CD4-positive, alpha-beta T cell treated with Interleukin-17A for 4 hours (primary cell): ENCODE measurements around the gene TRABD.
A peak's percentile ranks its signal among the peaks of the same experiment; 100 is the strongest.

Experiments used
- DNase-seq: peaks from one replicate; pipeline ENCODE4 v3.0.0-alpha.2; 2020; ENCODE audit warnings: mixed read lengths

TRABD gene

DNA sequence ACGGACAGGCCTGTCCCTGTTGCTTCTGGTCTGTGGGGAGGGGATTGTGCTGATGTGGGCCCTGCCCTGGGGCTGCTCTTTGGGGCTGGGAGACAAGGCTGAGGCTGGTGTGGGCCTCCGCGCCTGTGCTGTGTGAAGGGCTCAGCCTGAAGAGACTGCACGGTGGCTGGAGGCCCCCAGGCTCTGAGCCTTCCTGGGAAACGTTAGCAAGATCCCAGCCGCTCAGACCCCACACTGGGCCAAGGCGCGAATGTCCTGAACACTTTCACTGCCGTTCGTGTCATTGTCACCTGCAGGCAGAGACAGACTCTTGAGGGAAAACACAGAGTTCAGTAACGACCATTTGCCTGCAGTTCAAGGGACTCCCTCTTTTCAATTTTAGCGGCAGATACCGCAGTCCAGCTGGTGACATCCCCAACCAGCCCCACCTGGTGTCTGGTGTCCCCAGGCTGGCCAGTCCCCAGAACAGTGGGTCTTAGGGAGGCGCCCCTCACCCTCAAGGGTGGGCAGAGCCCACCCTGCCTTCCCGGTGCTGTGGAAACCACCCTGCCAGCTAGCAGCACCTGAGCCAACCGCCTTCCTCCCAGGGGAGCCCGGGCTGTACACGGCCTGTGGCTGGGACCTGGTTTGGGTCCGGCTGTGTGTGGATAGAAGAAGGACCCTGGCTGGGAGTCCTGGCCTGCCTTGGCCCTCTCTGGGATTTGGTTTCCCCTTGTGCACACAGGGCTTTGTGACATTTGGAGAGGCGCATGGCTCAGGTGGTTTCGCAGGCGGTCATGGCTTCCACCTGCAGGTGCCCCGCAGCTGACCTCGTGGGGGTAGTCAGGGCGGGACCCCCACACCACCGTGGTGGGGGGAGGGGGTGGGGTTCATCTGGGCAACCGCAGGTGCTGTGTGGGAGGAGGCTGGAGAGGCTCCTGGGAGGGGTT lies 9.5 kb upstream of the TRABD start:
- DNase-seq: no peak

- no peak for DNase-seq
Observed at GRCh38 chr22:50176850-50177536, 8.7 kb upstream of the TRABD start.

DNA sequence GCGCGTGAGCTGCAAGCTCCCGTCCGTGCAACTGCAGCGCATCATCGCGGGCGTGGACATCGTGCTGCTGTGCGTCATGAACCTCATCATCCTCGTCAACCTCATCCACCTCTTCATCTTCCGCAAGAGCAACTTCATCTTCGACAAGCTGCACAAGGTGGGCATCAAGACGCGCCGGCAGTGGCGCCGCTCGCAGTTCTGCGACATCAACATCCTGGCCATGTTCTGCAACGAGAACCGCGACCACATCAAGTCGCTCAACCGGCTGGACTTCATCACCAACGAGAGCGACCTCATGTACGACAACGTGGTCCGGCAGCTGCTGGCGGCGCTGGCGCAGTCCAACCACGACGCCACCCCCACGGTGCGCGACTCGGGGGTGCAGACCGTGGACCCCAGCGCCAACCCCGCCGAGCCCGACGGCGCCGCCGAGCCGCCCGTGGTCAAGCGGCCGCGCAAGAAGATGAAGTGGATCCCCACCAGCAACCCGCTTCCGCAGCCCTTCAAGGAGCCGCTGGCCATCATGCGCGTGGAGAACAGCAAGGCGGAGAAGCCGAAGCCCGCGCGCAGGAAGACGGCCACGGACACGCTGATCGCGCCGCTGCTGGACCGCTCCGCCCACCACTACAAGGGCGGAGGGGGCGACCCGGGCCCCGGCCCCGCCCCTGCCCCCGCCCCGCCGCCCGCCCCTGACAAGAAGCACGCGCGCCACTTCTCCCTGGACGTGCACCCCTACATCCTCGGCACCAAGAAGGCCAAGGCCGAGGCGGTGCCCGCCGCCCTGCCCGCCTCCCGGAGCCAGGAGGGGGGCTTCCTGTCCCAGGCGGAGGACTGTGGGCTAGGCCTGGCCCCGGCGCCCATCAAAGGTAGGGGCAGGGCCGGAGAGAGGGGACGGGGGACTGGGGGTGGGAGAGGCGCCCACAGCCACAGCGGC lies 7.9 kb upstream of the TRABD start:
- DNase-seq: no peak

- DNase-seq: no peak
Observed at GRCh38 chr22:50178471-50178864, 7.2 kb upstream of the TRABD start.

DNA sequence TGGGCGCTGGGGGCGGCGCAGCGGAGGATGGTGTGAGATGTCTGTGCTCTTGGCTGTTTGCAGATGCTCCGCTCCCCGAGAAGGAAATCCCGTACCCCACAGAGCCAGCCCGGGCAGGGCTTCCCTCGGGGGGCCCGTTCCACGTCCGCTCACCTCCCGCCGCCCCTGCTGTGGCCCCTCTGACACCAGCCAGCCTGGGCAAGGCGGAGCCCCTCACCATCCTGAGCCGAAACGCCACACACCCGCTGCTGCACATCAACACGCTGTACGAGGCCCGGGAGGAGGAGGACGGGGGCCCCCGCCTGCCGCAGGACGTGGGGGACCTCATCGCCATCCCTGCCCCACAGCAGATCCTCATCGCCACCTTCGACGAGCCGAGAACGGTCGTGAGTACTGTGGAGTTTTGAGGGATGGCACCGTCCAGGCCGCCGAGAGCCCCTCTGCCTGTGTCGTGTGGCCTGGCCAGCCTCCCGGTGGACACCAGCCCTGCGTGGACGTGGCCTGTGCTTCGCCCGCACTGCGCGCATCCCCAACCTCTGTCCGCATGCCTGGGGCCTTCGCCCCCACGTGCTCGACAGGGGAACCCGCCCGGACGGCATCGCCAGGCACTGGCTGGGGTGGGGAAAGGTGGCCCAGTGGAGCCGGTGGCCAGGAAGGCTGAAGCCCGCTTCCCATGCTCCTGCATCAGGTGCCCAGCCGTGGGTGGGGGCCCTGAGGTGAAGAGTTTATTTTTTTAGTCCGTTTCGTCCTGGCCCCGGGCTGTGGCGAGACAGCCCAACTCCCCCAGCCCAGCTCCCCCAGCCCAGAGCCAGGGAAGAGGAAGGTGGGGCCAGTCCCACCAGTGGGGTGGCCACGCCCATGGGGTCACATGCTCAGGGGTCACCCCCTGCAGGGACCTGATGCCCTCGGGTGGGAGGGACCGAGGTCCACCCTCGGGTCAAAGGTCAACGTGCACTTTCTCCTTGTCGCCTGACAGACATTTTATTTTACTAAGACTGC lies 6.5 kb upstream of the TRABD start:
- no peak for DNase-seq

GRCh38 chr22:50179937-50180726 lies 5.6 kb upstream of the TRABD start:
- no peak for DNase-seq

DNA sequence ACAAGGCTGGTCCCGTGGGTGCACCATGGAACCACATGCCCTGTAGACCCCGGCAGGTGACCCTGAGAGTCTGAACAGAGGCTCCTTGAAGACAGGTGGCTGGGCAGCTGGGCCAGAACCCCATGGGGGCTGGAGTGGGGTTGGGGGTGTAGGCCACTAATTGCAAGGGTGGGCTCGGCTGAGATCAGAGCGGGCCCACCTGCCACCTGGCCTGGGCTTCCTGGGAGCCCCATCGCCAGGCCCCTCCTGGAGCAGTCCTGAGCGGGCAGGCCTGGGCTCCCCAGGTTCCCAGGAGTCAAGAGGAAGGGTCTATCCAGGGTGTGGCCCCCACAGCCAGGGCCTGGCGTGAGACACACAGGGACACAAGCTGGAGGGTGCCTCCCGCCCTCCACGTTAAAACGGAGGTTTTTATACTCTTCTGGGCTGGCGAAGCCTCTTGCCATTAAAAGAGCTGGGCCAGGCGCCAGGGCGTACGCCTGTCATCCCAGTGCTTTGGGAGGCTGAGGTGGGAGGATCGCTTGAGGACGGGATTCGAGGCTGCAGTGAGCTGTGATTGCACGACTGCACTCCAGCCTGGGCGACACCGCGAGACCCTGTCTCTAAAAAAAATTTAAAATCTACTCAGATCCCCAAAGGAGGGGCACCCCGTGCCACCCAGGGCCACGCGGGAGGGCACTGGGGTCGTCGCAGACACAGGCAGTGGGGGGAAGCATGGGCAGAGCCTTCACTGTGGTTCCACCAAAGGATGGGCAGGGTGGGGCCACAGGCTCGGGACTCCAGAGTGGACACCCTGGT lies 4.8 kb upstream of the TRABD start:
- no peak for DNase-seq

DNA sequence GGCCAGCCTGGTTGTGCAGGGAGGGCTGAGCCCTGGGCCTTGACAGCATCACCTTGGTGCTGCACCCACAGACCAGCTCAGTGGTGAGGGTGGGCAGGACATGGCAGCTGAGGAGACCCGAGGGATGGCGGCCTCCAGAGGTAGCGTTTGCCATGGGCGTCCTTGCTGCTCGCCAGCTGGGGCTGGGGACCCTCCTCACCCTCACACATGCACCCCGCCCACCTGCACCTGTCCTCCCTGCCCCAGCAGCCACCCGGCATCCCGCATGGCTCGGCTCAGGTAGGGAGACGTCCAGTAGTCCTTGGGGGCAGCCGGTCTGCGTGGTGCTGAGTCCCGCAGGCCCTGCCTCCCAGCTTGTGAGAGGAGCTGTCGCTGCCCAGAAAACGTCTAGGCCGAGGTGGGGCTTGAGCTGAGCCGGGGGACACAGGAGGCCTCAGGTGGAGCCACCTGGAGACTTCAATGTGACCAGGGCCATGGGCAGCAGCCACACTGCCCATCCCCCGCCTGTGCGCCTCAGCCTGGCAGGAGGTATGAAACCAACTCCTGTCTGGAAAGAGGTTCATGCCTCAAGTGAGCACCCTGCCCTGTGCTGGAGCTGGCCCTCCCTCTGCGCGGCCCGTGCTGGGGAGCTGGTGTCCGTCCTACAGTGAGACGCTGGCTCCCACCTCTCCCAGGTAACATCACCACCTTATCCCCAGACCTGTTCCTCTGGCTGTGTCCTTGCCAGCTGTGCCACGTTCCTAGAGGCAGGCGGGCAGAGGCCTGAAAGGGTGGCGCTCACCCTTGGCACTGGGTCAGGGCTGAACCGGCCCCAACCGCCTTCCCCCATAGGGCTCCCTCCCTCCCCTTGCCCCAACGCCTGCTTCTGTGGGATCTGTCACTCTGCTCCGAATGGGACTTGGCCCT lies 3.3 kb upstream of the TRABD start:
- DNase-seq: no peak

DNA sequence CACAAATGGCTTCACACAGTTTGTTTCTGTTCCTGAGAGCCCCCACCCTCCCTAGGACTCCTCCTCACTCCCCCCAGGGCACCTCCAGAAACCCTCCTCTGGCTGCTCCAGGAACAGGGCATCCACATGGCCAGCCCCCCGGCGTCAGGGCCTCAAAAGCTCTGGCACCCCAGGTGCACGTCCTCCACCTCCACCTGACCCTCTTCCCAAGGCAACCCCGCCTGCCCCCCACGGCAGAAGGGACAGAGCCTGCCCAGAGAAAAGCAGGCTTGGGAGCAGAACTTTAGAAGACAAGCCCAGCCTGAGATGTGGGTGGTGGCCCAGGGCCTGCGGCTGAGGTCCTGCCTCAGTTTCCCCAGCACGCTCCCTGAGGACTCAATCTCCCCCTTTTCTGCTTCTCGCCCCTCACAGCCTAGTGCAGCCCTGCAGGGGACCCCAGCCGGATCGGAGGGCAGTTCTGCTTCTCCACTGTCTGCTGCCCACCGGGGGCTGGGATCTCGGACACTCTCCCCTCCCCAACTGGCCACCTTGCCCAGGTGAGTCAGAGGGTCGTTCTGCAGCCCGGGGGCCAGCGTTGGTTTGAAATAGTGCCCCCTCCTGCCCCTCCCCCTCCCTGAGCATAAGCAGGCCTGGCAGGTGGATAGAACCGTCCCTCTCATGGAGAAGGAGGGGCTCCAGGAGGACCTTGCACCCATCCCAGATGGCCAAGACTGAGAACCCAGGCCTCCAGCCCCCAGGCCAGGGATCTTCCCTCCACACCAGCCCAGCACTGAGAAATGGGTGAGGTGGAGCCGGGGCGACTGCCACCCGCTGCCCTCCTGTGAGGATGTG lies 2.4 kb upstream of the TRABD start:
- DNase-seq: no peak

- no peak for DNase-seq
Observed at GRCh38 chr22:50184004-50184901, 1.5 kb upstream of the TRABD start.

DNA sequence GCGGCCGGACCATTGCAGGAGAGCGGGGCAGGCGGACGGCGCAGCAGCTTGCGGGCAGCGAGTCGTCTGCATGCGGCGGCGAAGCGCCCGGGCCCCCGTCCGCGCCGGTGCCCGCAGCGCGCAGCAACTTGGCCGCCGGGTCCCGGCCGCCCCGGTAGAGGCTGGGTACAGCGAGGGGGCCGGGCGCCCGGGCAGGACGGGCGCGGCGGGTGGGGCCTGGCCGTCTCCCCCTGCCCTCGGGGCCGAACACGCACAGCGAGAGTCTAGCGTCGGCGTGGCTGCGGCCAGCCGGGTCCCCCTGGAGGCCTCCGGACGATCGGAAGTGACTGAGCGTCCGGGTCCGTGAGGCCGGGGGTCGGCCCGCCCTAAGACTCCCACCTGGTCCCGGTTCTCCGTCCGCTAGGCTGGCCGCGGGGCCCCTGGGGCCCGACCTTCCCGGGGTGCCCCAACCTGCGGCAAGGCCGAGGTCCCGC lies 775 bp upstream of the TRABD start:
- no peak for DNase-seq

DNA sequence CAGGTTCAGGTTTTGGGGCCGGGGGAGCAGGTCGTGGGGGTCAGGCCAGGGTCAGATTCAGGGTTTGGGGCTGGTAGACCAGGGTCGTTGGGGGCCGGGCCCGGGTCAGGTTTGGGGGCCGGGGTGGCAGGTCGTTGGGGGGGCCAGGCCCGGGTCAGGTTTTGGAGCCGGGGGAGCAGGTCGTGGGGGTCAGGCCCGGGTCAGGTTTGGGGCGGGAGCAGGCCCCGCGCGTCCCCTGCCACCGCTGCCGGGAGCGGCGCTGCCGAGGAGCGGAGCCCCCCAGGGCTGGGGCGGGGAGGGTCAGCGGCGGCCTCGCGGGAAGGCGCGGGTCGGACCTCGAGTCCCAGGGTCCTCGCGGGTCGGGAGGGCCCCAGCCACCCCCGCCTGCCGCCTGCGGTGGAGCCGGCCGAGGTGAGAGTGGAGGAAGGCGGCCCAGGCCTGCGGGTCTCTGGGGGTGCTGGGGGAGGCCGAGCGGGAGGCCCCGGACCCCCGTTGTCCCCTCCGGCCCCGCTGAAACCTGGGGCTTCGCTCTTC lies 535 bp downstream of the TRABD start:
- peak; percentile 23 for DNase-seq

DNA sequence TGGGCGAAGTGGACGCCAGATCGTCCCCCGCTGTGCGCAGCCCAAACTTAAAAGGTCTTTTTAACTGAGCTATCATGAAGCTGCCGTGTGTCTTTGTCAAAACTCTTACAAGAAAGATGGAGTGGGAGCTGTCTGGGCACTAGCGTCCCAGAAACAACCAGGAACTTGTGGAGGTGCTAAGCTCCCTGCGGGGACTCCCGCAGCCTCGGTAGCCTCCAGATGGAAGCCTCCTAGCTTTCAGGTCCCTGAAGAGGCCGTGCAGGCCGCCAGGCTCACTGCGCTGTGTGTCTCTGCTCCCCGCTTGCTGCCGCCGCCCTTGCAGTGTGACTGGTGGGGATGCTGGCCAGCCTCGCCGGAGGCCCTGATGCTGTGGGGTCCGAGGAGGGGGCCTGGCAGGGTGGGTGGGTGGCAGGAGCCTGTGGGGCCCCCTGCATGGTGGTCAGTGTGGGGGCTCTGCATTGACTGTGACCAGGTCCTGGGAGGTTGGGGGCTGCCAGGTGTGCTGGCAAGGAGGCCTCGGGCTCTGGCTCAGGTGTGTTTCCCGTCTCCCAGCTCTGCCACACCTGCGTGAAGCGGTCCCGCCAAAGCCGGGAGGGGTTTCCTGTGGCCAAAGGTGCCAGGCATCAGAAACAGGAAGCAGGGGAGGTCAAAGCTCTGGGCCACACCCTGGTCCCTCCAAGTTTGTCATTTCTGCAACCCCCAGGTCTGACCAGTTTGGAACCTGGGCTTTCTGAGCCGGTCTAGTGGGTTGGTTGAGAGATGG lies 1.2 kb downstream of the TRABD start:
- DNase-seq: peak; percentile 30

GRCh38 chr22:50188356-50188755 lies 2.6 kb downstream of the TRABD start:
- DNase-seq: no peak

DNA sequence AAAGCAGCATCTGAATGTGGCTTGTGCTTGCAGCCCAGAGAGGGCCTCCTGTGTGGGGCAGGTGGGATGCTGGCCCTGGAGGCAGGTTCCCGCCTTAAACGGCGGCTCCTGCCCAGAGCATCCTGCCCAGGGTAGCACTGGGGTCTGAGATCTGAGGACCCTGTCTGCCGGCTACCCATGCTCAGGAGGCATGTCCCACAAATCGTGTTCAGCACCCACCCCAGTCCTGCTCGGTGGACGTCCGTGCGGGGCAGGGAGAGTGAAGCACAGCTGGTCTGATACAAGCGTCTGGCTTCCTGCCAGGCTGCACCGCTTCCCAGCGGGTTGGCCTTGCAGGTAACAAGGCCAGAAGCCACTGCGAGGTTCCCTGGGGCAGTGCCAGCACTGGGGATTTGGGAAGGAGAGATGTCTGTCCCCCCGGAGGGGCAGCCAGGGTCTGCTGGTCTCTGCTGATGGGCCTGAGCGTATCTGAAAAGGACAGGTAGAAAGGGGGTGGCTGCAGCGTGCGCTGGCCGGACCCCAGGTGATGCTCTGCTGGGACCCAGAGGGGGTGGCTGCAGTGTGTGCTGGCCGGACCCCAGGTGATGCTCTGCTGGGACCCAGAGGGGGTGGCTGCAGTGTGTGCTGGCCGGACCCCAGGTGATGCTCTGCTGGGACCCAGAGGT lies 3.6 kb downstream of the TRABD start:
- DNase-seq: peak; percentile 39
